Liver (tissue), 3 donors: Measurements from ENCODE around the gene RAB6B.

ENCODE experiments used
- ATF3 ChIP-seq: IDR thresholded peaks from 2 replicates; pipeline ENCODE4 v1.6.1; 2016; ENCODE audit warnings: antibody characterized with exemption
- CTCF ChIP-seq: fragments of 150-350 bp; IDR thresholded peaks from 2 replicates; pipeline ENCODE4 v1.5.1; 2017; ENCODE audit warnings: improper control_type of control experiment, low read depth, low read length; ENCODE audit not compliant: missing input control
- EGR1 ChIP-seq, 2 donors: IDR thresholded peaks; 2 replicates each; pipeline ENCODE4 v1.6.1; 2016 to 2018; ENCODE audit warnings: antibody characterized with exemption in 2 of 2, low read depth in 2 of 2
- FOXA2 ChIP-seq: IDR thresholded peaks from 2 replicates; pipeline ENCODE4 v1.6.1; 2016; ENCODE audit warnings: antibody characterized with exemption
- GABPA ChIP-seq, 2 donors: IDR thresholded peaks in 1 of 2; conservative IDR thresholded peaks in 1 of 2; 2 replicates each; pipeline ENCODE4 v1.6.1; 2016; ENCODE audit warnings: antibody characterized with exemption in 2 of 2, mild to moderate bottlenecking in 1 of 2, moderate library complexity in 1 of 2
- JUND ChIP-seq, 2 donors: IDR thresholded peaks; 2 replicates each; pipeline ENCODE4 v1.6.1; 2016; ENCODE audit warnings: antibody characterized with exemption in 2 of 2
- MAX ChIP-seq: IDR thresholded peaks from 2 replicates; pipeline ENCODE4 v1.6.1; 2016; ENCODE audit warnings: antibody characterized with exemption
- RAD21 ChIP-seq, 2 donors: IDR thresholded peaks; 2 replicates each; pipeline ENCODE4 v1.6.1; 2016; ENCODE audit warnings: antibody characterized with exemption in 2 of 2, mild to moderate bottlenecking in 2 of 2
- REST ChIP-seq: IDR thresholded peaks from 2 replicates; pipeline ENCODE4 v1.6.1; 2016; ENCODE audit warnings: antibody characterized with exemption, mild to moderate bottlenecking
- RXRA ChIP-seq, 2 donors: IDR thresholded peaks; 2 replicates each; pipeline ENCODE4 v1.6.1; 2017 to 2018; ENCODE audit warnings: antibody characterized with exemption in 2 of 2, mild to moderate bottlenecking in 1 of 2
- SP1 ChIP-seq: IDR thresholded peaks from 2 replicates; pipeline ENCODE4 v1.6.1; 2018; ENCODE audit warnings: antibody characterized with exemption, mild to moderate bottlenecking
- TAF1 ChIP-seq: conservative IDR thresholded peaks from 2 replicates; pipeline ENCODE4 v1.6.1; 2016; ENCODE audit warnings: antibody characterized with exemption, mild to moderate bottlenecking
- YY1 ChIP-seq: IDR thresholded peaks from 2 replicates; pipeline ENCODE4 v1.6.1; 2016; ENCODE audit warnings: antibody characterized with exemption, mild to moderate bottlenecking
- ZBTB33 ChIP-seq: IDR thresholded peaks from 2 replicates; pipeline ENCODE4 v1.6.1; 2016; ENCODE audit warnings: antibody characterized with exemption
- donor health status: healthy.
- donor health status: healthy.

GRCh38 chr3:133937756-133938601 lies 42.3 kb upstream of the RAB6B start:
- TF ChIP-seq EGR1 (IDR thresholded peaks at IDR 0.05; ENCODE audit: low read depth in 2 of 2) = no peak
- TF ChIP-seq CTCF = no peak
- no peak for TF ChIP-seq RXRA (IDR thresholded peaks at IDR 0.05)
- no peak for TF ChIP-seq GABPA (IDR thresholded peaks at IDR 0.05 in 1 of 2, conservative IDR thresholded peaks at IDR 0.05 in 1 of 2)
- no peak for TF ChIP-seq MAX
- TF ChIP-seq REST = no peak
- no peak for TF ChIP-seq TAF1
- no peak for TF ChIP-seq JUND (IDR thresholded peaks at IDR 0.05)
- no peak for TF ChIP-seq ZBTB33
- no peak for TF ChIP-seq RAD21 (IDR thresholded peaks at IDR 0.05)
- TF ChIP-seq FOXA2 = no peak
- no peak for TF ChIP-seq YY1
- TF ChIP-seq ATF3 = no peak
- TF ChIP-seq SP1 = no peak
